Esophagus squamous epithelium (tissue), 5 donors: ENCODE data around the gene CBLB. TPM values are rescaled to one million over a fixed set of nuclear protein-coding genes. Genes with fewer than 3 reads are reported as not detected.

Experiments used
- DNase-seq: peaks from one replicate; lab custom pipeline; 2025; lab: John Stamatoyannopoulos, UW
- H3K27ac ChIP-seq, 4 donors: fragments of 200-600 bp; sonication (generic); one replicate each; pipeline ENCODE4 v1.5.1; 2016 to 2019; ENCODE audit warnings: mild to moderate bottlenecking in 1 of 4
- H3K27me3 ChIP-seq, 4 donors: fragments of 200-600 bp; sonication (generic); 1 replicate in 3 of 4; 2 replicates in 1 of 4; pipeline versions ENCODE4 v1.5.1 to v1.6.0; 2017 to 2021; ENCODE audit warnings: antibody characterized with exemption in 1 of 4
- H3K36me3 ChIP-seq, 3 donors: fragments of 200-600 bp; sonication (generic); one replicate each; pipeline ENCODE4 v1.5.1; 2016 to 2019
- H3K4me1 ChIP-seq, 3 donors: fragments of 200-600 bp; sonication (generic); one replicate each; pipeline ENCODE4 v1.5.1; 2017 to 2019
- H3K4me3 ChIP-seq, 4 donors: fragments of 200-600 bp; sonication (generic); 1 replicate in 3 of 4; 2 replicates in 1 of 4; pipeline ENCODE4 v1.5.1; 2016 to 2019; ENCODE audit warnings: mild to moderate bottlenecking in 2 of 4, moderate library complexity in 1 of 4
- H3K9me3 ChIP-seq, 3 donors: fragments of 200-600 bp; sonication (generic); one replicate each; pipeline ENCODE4 v1.5.1; 2016 to 2019
- POLR2A ChIP-seq, 4 donors: fragments of 450-650 bp; IDR thresholded peaks; one replicate each; pipeline ENCODE4 v1.6.1; 2017; ENCODE audit warnings: antibody characterized with exemption in 4 of 4, mild to moderate bottlenecking in 4 of 4, moderate library complexity in 3 of 4
- WGBS, 2 donors: methylation state at CpG; one replicate each; pipeline ENCODE4 v1.1.5; 2018; 5-methylcytosine and 5-hydroxymethylcytosine counted together
- intact Hi-C: fragments of 100-400 bp; cut with DNase I; formaldehyde crosslinking; loops from one replicate; pipeline ENCODE4 v1.15.0; 2022
- total RNA-seq, 4 donors: library from RNA; depleted of rRNA; stranded (reverse); fragments of >200 nt; gene quantifications; one replicate each; pipeline ENCODE4 v1.1.0, GENCODE V29; 2016
- TF ChIP-seq, protein P1 (sequence below), 6 experiments: fragments of 450-650 bp in 4 of 6; fragments of 200-600 bp in 2 of 6; sonication (generic) in 2 of 6; IDR thresholded peaks; one replicate each; pipeline ENCODE4 v1.5.1; 2016 to 2019; ENCODE audit warnings: antibody characterized with exemption in 6 of 6, mild to moderate bottlenecking in 4 of 6, moderate library complexity in 4 of 6
- donor health status: DM: yes; HTN: yes; CAD: no.

CBLB gene
- total RNA-seq, 4 donors from 2014 or later: 6.7 to 29.4 (median 19.6) TPM

DNA sequence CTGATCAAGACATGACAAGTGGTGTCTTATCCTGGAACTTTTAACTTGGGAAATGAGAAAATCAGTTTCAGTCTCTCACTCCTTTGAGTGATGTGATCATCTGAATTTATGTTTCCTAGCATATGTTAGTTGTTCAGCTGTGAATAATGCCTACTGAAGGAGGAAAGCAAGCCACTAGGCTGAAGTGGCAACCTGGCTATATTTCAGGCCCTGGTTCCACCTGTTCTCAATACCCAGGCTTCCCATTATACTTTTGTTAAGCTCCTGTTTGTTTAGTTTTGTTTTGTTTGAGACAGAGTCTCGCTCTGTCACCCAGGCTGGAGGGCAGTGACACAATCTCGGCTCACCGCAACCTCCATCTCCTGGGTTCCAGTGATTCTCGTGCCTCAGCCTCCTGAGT is 258.3 kb downstream of the CBLB start:
- intact Hi-C loops: no loop called here
- Histone ChIP-seq H3K9me3 (no peaks in the 10 kb centered on the region), H3K4me1 (peaks cover 0 to 10% (median 0%) of the 10 kb centered on the region in 3 donors), H3K4me3 (no peak overlapping the region), H3K27ac (no peak overlapping the region), H3K36me3 (no peaks in the 10 kb centered on the region), H3K27me3 (no peaks in the 10 kb centered on the region)
- DNase-seq: no peak
- TF ChIP-seq POLR2A (IDR thresholded peaks at IDR 0.05): no peak
- TF ChIP-seq, protein P1, sequence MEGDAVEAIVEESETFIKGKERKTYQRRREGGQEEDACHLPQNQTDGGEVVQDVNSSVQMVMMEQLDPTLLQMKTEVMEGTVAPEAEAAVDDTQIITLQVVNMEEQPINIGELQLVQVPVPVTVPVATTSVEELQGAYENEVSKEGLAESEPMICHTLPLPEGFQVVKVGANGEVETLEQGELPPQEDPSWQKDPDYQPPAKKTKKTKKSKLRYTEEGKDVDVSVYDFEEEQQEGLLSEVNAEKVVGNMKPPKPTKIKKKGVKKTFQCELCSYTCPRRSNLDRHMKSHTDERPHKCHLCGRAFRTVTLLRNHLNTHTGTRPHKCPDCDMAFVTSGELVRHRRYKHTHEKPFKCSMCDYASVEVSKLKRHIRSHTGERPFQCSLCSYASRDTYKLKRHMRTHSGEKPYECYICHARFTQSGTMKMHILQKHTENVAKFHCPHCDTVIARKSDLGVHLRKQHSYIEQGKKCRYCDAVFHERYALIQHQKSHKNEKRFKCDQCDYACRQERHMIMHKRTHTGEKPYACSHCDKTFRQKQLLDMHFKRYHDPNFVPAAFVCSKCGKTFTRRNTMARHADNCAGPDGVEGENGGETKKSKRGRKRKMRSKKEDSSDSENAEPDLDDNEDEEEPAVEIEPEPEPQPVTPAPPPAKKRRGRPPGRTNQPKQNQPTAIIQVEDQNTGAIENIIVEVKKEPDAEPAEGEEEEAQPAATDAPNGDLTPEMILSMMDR (IDR thresholded peaks at IDR 0.05): no peak
- WGBS, 2 donors: 87 to 89% methylated on average over 4 of the region's 4 CpGs

DNA sequence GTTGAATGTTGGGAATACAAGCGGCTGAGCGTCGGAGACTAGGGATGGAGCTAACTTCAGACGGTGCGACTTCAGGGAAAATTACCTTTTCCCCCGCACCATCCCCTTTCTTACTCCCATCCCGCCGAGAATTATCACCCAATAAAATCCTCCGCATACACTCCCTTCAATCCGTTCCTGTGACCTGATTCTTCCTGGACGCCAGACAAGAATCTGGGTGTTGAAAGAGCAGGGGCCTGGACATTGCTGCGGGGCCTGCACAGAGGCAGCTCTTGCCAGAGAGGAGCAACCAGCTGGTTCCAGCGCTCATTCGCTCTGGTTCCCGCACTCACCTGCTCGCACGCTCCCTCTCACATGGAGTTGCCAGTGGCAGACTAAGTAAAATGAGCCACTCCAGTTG is 260.2 kb downstream of the CBLB start:
- Histone ChIP-seq H3K4me1 (peaks cover 0 to 10% (median 0%) of the 10 kb centered on the region in 3 donors), H3K4me3 (no peak overlapping the region), H3K36me3 (no peaks in the 10 kb centered on the region), H3K27me3 (no peaks in the 10 kb centered on the region), H3K9me3 (no peaks in the 10 kb centered on the region), H3K27ac (no peak overlapping the region)
- 85 to 92% methylated on average over 10 to 17 of the region's 17 CpGs for WGBS, 2 donors
- no peak for DNase-seq
- no peak for TF ChIP-seq POLR2A (IDR thresholded peaks at IDR 0.05)
- TF ChIP-seq, protein P1 (IDR thresholded peaks at IDR 0.05): no peak
- intact Hi-C loops: no loop called here

DNA sequence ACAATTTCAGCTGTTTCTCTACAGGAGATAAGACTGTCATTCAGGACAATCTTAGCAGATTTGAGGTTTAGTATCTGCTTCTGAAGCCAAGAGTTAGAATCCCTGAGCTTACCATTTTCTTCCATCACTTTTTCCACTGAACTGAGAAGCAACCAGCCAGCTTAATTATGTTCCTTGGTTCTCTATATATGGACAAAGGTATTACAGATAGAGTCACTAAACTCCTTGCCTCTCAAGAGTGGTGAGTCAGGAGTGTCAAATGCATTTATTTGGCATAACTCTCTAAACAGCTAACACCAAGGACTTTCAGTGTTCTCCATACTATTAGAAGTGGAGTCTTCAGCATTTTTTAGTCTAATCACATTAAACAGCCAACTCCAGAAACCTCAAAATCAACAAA is 262.8 kb downstream of the CBLB start:
- H3K27ac ChIP-seq: no peak overlapping the region
- intact Hi-C loops: no loop called here
- H3K4me1 ChIP-seq: peaks cover 0 to under 1% (median 0%) of the 10 kb centered on the region in 3 donors
- no peak for DNase-seq
- no peaks in the 10 kb centered on the region for H3K9me3 ChIP-seq
- no peak for TF ChIP-seq POLR2A (IDR thresholded peaks at IDR 0.05)
- TF ChIP-seq, protein P1 (IDR thresholded peaks at IDR 0.05): no peak
- no peaks in the 10 kb centered on the region for H3K27me3 ChIP-seq
- H3K36me3 ChIP-seq: no peaks in the 10 kb centered on the region
- no peak overlapping the region for H3K4me3 ChIP-seq
